HEK293 (cell line): ENCODE data around the gene MRPL41.

Source experiments
- BCL6B ChIP-seq: fragments of 450-650 bp; formaldehyde crosslinking; IDR thresholded peaks from 2 replicates; pipeline ENCODE4 v1.5.1; 2017; ENCODE audit warnings: missing biosample characterization, missing genetic modification characterization
- CTCF ChIP-seq: fragments of 450-650 bp; formaldehyde crosslinking; IDR thresholded peaks from 2 replicates; pipeline ENCODE4 v1.5.1; 2016; ENCODE audit warnings: missing biosample characterization, missing genetic modification characterization
- EGR2 ChIP-seq: fragments of 450-650 bp; formaldehyde crosslinking; IDR thresholded peaks from 2 replicates; pipeline ENCODE4 v1.5.1; 2016; ENCODE audit warnings: low read depth, missing biosample characterization, missing genetic modification characterization
- FEZF1 ChIP-seq: fragments of 450-650 bp; formaldehyde crosslinking; IDR thresholded peaks from 2 replicates; pipeline ENCODE4 v1.5.1; 2016; ENCODE audit warnings: missing biosample characterization, missing genetic modification characterization
- GLI4 ChIP-seq: fragments of 450-650 bp; formaldehyde crosslinking; IDR thresholded peaks from 2 replicates; pipeline ENCODE4 v1.5.1; 2016; ENCODE audit warnings: missing biosample characterization, missing genetic modification characterization
- GLIS2 ChIP-seq: fragments of 450-650 bp; formaldehyde crosslinking; IDR thresholded peaks from 2 replicates; pipeline ENCODE4 v1.5.1; 2016; ENCODE audit warnings: missing biosample characterization, missing genetic modification characterization
- HOXA7 ChIP-seq: sonication (generic); formaldehyde crosslinking; IDR thresholded peaks from 2 replicates; pipeline ENCODE4 v1.8.1; 2022; ENCODE audit warnings: missing genetic modification reagents, borderline replicate concordance
- KLF1 ChIP-seq: fragments of 450-650 bp; formaldehyde crosslinking; IDR thresholded peaks from 2 replicates; pipeline ENCODE4 v1.5.1; 2016; ENCODE audit warnings: missing biosample characterization, missing genetic modification characterization
- KLF8 ChIP-seq: fragments of 450-650 bp; formaldehyde crosslinking; IDR thresholded peaks from 2 replicates; pipeline ENCODE4 v1.5.1; 2016; ENCODE audit warnings: missing biosample characterization, missing genetic modification characterization
- MEIS1 ChIP-seq: sonication (generic); formaldehyde crosslinking; IDR thresholded peaks from 2 replicates; pipeline ENCODE4 v1.8.1; 2022; ENCODE audit warnings: missing genetic modification reagents, mild to moderate bottlenecking, borderline replicate concordance
- PATZ1 ChIP-seq: fragments of 450-650 bp; formaldehyde crosslinking; IDR thresholded peaks from 2 replicates; pipeline ENCODE4 v1.5.1; 2016; ENCODE audit warnings: missing biosample characterization, missing genetic modification characterization
- PBX3 ChIP-seq: sonication (generic); formaldehyde crosslinking; IDR thresholded peaks from 2 replicates; pipeline ENCODE4 v1.8.1; 2022; ENCODE audit warnings: mild to moderate bottlenecking, moderate library complexity, missing genetic modification reagents
- SP3 ChIP-seq: fragments of 450-650 bp; formaldehyde crosslinking; IDR thresholded peaks from 2 replicates; pipeline ENCODE4 v1.5.1; 2016; ENCODE audit warnings: missing biosample characterization, missing genetic modification characterization
- WT1 ChIP-seq: fragments of 450-650 bp; formaldehyde crosslinking; IDR thresholded peaks from 2 replicates; pipeline ENCODE4 v1.5.1; 2016; ENCODE audit warnings: missing biosample characterization, missing genetic modification characterization
- YY1 ChIP-seq: fragments of 450-650 bp; formaldehyde crosslinking; IDR thresholded peaks from 2 replicates; pipeline ENCODE4 v1.5.1; 2018; ENCODE audit warnings: missing biosample characterization, missing genetic modification characterization
- ZBTB17 ChIP-seq: fragments of 450-650 bp; formaldehyde crosslinking; IDR thresholded peaks from 2 replicates; pipeline ENCODE4 v1.5.1; 2016; ENCODE audit warnings: missing biosample characterization, missing genetic modification characterization
- ZNF114 ChIP-seq: fragments of 450-650 bp; formaldehyde crosslinking; IDR thresholded peaks from 2 replicates; pipeline ENCODE4 v1.5.0; 2017; ENCODE audit warnings: missing biosample characterization, missing genetic modification characterization
- ZNF169 ChIP-seq: fragments of 450-650 bp; formaldehyde crosslinking; IDR thresholded peaks from 2 replicates; pipeline ENCODE4 v1.5.1; 2016; ENCODE audit warnings: missing biosample characterization, missing genetic modification characterization
- ZNF280D ChIP-seq: fragments of 450-650 bp; formaldehyde crosslinking; IDR thresholded peaks from 2 replicates; pipeline ENCODE4 v1.5.1; 2016; ENCODE audit warnings: missing biosample characterization, missing genetic modification characterization
- ZNF335 ChIP-seq: fragments of 450-650 bp; formaldehyde crosslinking; conservative IDR thresholded peaks from 2 replicates; pipeline ENCODE4 v1.5.1; 2016; ENCODE audit warnings: missing biosample characterization, missing genetic modification characterization
- ZNF341 ChIP-seq: fragments of 450-650 bp; formaldehyde crosslinking; IDR thresholded peaks from 2 replicates; pipeline ENCODE4; 2016; ENCODE audit warnings: low read depth, missing biosample characterization, missing genetic modification characterization
- ZNF366 ChIP-seq: fragments of 450-650 bp; formaldehyde crosslinking; conservative IDR thresholded peaks from 2 replicates; pipeline ENCODE4 v1.5.1; 2016; ENCODE audit warnings: missing biosample characterization, missing genetic modification characterization
- ZNF391 ChIP-seq: fragments of 450-650 bp; formaldehyde crosslinking; IDR thresholded peaks from 2 replicates; pipeline ENCODE4 v1.5.1; 2016; ENCODE audit warnings: low read depth, missing biosample characterization, missing genetic modification characterization, borderline replicate concordance
- ZNF561 ChIP-seq: fragments of 450-650 bp; IDR thresholded peaks from 2 replicates; pipeline ENCODE4 v1.5.1; 2018; ENCODE audit warnings: missing biosample characterization, missing genetic modification characterization, borderline replicate concordance
- ZNF624 ChIP-seq: fragments of 450-650 bp; formaldehyde crosslinking; IDR thresholded peaks from 2 replicates; pipeline ENCODE4 v1.5.1; 2017; ENCODE audit warnings: missing biosample characterization, missing genetic modification characterization
- ZNF654 ChIP-seq: fragments of 450-650 bp; formaldehyde crosslinking; IDR thresholded peaks from 2 replicates; pipeline ENCODE4 v1.5.1; 2016; ENCODE audit warnings: low read depth, missing biosample characterization, missing genetic modification characterization
- ZNF76 ChIP-seq: fragments of 450-650 bp; formaldehyde crosslinking; IDR thresholded peaks from 2 replicates; pipeline ENCODE4; 2016; ENCODE audit warnings: low read depth, missing biosample characterization, missing genetic modification characterization, borderline replicate concordance
- ZNF776 ChIP-seq: fragments of 450-650 bp; formaldehyde crosslinking; IDR thresholded peaks from 2 replicates; pipeline ENCODE4 v1.5.0; 2017; ENCODE audit warnings: missing biosample characterization, missing genetic modification characterization, borderline replicate concordance
- ZNF837 ChIP-seq: fragments of 450-650 bp; formaldehyde crosslinking; IDR thresholded peaks from 2 replicates; pipeline ENCODE4 v1.5.1; 2016; ENCODE audit warnings: missing biosample characterization, missing genetic modification characterization
- ZSCAN4 ChIP-seq: fragments of 450-650 bp; formaldehyde crosslinking; IDR thresholded peaks from 2 replicates; pipeline ENCODE4 v1.5.1; 2017; ENCODE audit warnings: missing biosample characterization, missing genetic modification characterization

MRPL41 gene

GRCh38 chr9:137552022-137552768 is 516 bp downstream of the MRPL41 start (continued):
- TF ChIP-seq MEIS1 (no peak), PATZ1 (tag by site-specific recombination) (0 out of 2 replicates have a peak, but pooled peaks have one; percentile 16), HOXA7 (CRISPR knock-in tag) (no peak), FEZF1 (no peak), ZNF335 (tag by site-specific recombination) (peak; percentile 29), PBX3 (CRISPR knock-in tag) (0 out of 2 replicates have a peak, but pooled peaks have one; percentile 73), WT1 (tag by site-specific recombination) (0 out of 2 replicates have a peak, but pooled peaks have one; percentile 21), KLF1 (peak; percentile 77), ZSCAN4 (no peak), CTCF (tag by site-specific recombination) (no peak), ZNF624 (tag by site-specific recombination) (no peak), EGR2 (tag by site-specific recombination) (no peak), GLIS2 (tag by site-specific recombination) (peak; percentile 20), GLI4 (tag by site-specific recombination) (no peak), YY1 (0 out of 2 replicates have a peak, but pooled peaks have one; percentile 8), ZNF366 (tag by site-specific recombination) (no peak), KLF8 (tag by site-specific recombination) (peak; percentile 89), SP3 (0 out of 2 replicates have a peak, but pooled peaks have one; percentile 40), ZNF76 (0 out of 2 replicates have a peak, but pooled peaks have one; percentile 17), ZNF341 (tag by site-specific recombination) (peak; percentile 38; the same call in 1 of the 2 replicates), ZNF280D (tag by site-specific recombination) (no peak), ZNF654 (tag by site-specific recombination) (no peak), ZNF561 (tag by site-specific recombination) (no peak), ZBTB17 (tag by site-specific recombination) (peak; percentile 52), ZNF169 (tag by site-specific recombination) (no peak), ZNF776 (no peak), ZNF391 (tag by site-specific recombination) (no peak), ZNF114 (tag by site-specific recombination) (no peak), ZNF837 (tag by site-specific recombination) (no peak), BCL6B (no peak)
